ENCODE results near the gene CPVL.

DNA sequence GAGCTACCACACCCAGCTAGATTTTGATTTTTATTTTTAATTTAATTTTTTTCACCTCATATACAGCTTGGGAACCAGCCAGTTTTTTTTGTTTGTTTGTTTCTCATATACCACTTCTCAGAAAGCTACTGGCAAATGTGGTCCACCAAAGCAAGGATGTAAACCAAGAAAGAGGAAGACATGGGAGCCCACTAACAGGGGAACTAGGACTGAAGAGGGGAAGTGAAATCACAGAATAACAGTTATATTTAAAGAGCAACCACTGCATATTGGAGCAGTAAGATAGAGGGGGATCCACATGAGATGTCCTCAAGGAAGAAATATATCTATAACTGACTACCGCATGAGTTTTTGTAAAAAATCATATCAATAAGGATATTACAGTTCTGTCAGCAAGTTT, 10.5 kb downstream of the CPVL start:
- no peak for TF ChIP-seq ZNF274 (IDR thresholded peaks at IDR 0.05; ENCODE audit: low read depth, low read length)
- TF ChIP-seq YY1 (IDR thresholded peaks at IDR 0.05; ENCODE audit: insufficient read depth, insufficient read length) = no peak
- TF ChIP-seq SUZ12 (IDR thresholded peaks at IDR 0.05; ENCODE audit: extremely low read depth, insufficient read depth, insufficient read length) = no peak
